GM19239 (cell line): ENCODE measurements around the gene DPCD.
"Not testable (repeated sequence)": the region's sequence is repeated elsewhere in the genome, so short reads cannot be mapped to it uniquely, and the experiment has no call there.

Experiments used
- DNase-seq: peaks from one replicate; pipeline ENCODE4 v3.0.0; 2011; ENCODE audit warnings: low spot score; ENCODE audit not compliant: insufficient read length
- FAIRE-seq: peaks from 2 replicates; lab custom pipeline; 2011; peaks lifted over from hg19 to GRCh38; lab: Jason Lieb, UNC

Gene DPCD

GRCh38 chr10:101579516-101579870 lies 8.6 kb upstream of the DPCD start:
- DNase-seq (no peak), FAIRE-seq (no peak)

- DNase-seq (no peak), FAIRE-seq (no peak)
Measured at GRCh38 chr10:101580486-101581399, 7.4 kb upstream of the DPCD start.

- no peak for DNase-seq
- no peak for FAIRE-seq
Measured at GRCh38 chr10:101585841-101586240, 2.3 kb upstream of the DPCD start.

- FAIRE-seq (no peak), DNase-seq (no peak)
Measured at GRCh38 chr10:101588879-101589278, 758 bp downstream of the DPCD start.

- not testable (repeated sequence) for DNase-seq, FAIRE-seq
Measured at GRCh38 chr10:101593331-101593730, 5.2 kb downstream of the DPCD start.

GRCh38 chr10:101595591-101596433 lies 7.7 kb downstream of the DPCD start:
- DNase-seq (no peak), FAIRE-seq (peak; percentile 59)

GRCh38 chr10:101597091-101597900 lies 9.2 kb downstream of the DPCD start:
- no peak for FAIRE-seq
- no peak for DNase-seq

- no peak for DNase-seq
Measured at GRCh38 chr10:101601541-101601940, 13.4 kb downstream of the DPCD start.

GRCh38 chr10:101602761-101603398 lies 14.8 kb downstream of the DPCD start:
- DNase-seq (peak; percentile 46), FAIRE-seq (peak; percentile 72)

More at GRCh38 chr10:101601541-101601940, 13.4 kb downstream of the DPCD start:
- no peak for FAIRE-seq

GRCh38 chr10:101607124-101607523 lies 19.0 kb downstream of the DPCD start:
- no peak for DNase-seq
- no peak for FAIRE-seq

GRCh38 chr10:101609481-101609880 lies 21.4 kb downstream of the DPCD start:
- DNase-seq: no peak
- FAIRE-seq: no peak

GRCh38 chr10:101611096-101611905 lies 23.2 kb downstream of the DPCD start:
- FAIRE-seq (no peak), DNase-seq (no peak)

GRCh38 chr10:101612086-101612485 lies 24.0 kb downstream of the DPCD start:
- FAIRE-seq (no peak), DNase-seq (no peak)

- FAIRE-seq (no peak), DNase-seq (no peak)
Measured at GRCh38 chr10:101612872-101613271, 24.8 kb downstream of the DPCD start.

GRCh38 chr10:101613646-101614045 lies 25.5 kb downstream of the DPCD start:
- DNase-seq: no peak
- FAIRE-seq: no peak

GRCh38 chr10:101614663-101615524 lies 26.8 kb downstream of the DPCD start:
- FAIRE-seq (no peak), DNase-seq (no peak)

GRCh38 chr10:101615525-101616116 lies 27.5 kb downstream of the DPCD start:
- no peak for FAIRE-seq
- no peak for DNase-seq
